T-helper 1 cell treated with Interleukin-12 subunit alpha and Interleukin-12 subunit beta and Interleukin-4 antibody, amounts not matched to agents 30 ng/mL and 1 ng/mL, for 36 hours (primary cell): ENCODE data around the gene MALT1. TPM values are rescaled to one million over a fixed set of nuclear protein-coding genes. Genes with fewer than 3 reads are reported as not detected.

ENCODE experiments used
- intact Hi-C: fragments of 100-400 bp; cut with micrococcal nuclease; formaldehyde crosslinking; loops from one replicate; pipeline ENCODE4 v1.15.1; 2024
- total RNA-seq: library from RNA; stranded (reverse); gene quantifications from 2 replicates; pipeline ENCODE4 v1.2.3, GENCODE V29; 2022

The MALT1 gene
- total RNA-seq, 1 donor from 2014 or later, result 49.8 TPM

DNA sequence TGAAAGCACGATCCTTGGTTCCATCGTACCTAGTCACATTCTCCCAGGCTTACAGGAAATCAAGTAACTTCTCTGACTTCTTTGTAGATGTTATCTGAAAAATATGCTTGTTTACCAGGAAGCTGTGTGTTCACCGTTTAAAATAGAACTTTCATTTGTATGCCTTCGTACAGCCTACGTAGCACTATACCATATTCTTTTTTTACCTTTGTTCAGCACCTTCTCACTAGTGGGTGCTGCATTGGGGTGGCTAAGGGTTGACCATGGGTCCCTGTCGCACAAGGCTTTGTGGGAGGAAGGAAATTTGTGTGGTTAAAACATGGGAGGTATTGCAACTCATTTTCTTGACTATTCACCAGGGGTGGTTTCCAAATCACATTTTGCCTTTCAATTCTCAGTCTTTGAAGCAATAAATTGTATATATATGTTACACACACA is 16.6 kb downstream of the MALT1 start:
- intact Hi-C loops, result loop anchor here (1.0 kb wide), 8 partner anchors 9 to 159 kb away; no protein-coding TSS in a partner anchor

DNA sequence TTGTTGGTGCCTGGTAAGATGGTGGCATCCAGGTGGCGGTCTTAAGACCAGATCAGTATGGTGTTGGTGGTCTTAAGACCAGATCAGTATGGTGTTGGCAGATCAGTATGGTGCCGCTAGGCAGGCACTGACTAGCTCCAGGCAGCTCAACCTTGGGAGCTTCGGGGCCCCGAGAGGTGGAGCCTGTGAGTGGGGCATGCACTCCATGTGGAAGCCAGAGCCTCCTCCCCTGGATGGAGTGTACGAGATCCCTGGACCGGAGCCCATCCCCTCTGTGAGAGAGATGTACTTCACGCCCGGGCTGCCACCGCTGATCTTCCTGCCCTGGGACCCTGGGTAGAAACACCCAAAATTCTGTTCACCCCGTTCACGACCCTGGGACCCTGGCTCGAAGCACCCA is 19.0 kb downstream of the MALT1 start:
- intact Hi-C loops, result loop anchor here (10.0 kb wide), 1 partner anchor 255 kb away; no protein-coding TSS in a partner anchor

DNA sequence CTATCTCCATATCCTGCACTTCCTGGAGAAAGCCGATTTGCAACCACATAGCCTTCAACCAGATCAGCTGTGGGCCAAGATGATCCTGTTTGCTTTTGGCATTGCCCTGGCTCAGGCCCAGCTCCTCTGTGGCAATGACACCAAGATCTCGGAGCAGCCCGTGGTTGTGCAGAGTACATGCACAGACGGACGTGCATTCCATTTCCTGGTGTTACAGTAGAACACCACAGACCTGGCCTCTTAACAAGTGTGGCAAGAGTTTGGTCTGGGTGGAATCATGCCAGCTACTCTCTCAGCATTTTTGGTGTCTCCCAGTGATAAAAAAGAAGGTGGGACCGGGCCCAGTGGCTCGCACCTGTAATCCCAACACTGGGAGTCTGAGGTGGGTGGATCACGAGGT is 20.0 kb downstream of the MALT1 start:
- intact Hi-C loops, result loop anchor here (10.0 kb wide), 1 partner anchor 256 kb away; no protein-coding TSS in a partner anchor

DNA sequence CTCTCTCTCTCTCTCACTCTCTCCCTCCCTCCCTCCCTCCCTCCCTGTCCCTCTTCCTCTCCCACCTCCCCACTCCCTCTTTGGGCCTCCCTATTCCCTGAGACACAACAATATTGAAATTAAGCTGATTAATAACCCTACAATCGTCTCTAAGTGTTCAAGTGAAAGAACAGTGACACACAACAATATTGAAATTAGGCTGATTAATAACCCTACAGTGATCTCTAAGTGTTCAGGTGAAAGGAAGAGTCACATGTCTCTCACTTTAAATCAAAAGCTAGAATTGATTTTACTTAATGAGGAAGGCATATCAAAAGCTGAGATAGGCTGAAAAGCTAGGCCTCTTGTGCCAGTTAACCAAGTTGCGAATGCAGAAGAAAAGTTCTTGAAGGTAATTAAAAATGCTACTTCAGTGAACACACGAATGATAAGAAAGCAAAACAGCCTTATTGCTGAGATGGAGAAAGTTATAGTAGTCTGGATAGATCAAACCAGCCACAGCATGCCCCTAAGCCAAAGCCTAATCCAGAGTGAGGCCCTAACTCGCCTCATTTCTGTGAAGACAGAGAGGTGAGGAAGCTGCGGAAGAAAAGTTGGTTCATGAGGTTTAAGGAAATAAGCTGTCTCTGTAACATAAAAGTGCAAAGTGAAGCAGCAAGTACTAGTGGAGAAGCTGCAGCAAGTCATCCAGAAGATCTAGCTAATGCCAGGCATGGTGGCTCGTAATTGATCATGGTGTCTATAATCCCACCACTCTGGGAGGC is 21.3 kb downstream of the MALT1 start:
- intact Hi-C loops, result loop anchor here (10.0 kb wide), 1 partner anchor 258 kb away; no protein-coding TSS in a partner anchor

DNA sequence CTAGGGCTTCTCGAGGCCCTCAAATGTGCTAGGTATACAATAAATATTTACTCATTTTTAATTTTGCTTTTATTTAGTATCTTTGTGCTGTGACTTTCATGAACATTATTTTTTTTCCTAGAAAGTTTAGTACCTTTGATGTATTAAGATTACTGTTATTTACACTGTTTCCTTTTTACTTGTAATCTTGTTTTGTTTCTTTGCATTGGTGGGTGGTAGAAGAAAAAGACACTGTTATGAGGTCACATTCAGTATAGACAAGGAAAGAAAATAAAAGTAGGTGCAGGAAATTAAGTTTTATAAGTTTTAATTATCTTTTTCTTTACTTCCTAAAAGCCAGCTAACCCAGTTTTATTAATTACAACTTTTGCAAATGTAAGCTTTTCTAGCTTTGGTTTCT is 23.0 kb downstream of the MALT1 start:
- intact Hi-C loops, result loop anchor here (10.0 kb wide), 1 partner anchor 259 kb away; no protein-coding TSS in a partner anchor

DNA sequence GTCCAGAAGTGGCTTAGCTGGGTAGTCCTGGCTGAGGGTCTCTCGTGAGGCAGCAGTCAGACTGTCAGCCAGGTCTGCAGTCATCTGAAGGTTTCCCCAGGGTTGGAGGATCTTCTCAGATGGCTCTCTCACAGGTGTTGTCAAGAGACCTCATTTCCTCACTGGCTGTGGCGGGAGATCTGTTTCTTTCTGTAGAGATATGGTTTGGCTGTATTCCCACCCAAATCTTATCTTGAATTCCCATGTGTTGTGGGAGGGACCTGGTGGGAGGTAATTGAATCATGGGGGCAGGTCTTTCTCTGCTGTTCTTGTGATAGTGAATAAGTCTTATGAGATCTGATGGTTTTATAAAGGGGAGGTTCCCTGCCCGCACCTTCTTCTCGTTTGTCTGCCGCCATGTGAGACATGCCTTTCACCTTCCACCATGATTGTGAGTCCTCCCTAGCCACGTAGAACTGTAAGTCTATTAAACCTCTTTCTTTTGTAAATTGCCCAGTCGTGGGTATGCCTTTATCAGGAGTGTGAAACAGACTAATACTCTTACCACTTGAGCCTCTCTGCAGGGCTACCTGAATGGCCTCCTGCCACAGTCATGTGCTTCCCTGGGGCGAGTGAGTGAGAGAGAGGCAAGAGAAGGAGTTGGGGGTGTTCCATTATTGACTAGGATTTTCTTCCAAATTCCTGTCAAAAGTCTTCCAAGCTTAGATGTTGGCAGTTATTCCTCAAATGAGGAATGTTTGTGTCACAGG is 23.6 kb downstream of the MALT1 start:
- intact Hi-C loops, result loop anchor here (5.0 to 10.0 kb wide), 2 partner anchors 67 to 260 kb away; no protein-coding TSS in a partner anchor

DNA sequence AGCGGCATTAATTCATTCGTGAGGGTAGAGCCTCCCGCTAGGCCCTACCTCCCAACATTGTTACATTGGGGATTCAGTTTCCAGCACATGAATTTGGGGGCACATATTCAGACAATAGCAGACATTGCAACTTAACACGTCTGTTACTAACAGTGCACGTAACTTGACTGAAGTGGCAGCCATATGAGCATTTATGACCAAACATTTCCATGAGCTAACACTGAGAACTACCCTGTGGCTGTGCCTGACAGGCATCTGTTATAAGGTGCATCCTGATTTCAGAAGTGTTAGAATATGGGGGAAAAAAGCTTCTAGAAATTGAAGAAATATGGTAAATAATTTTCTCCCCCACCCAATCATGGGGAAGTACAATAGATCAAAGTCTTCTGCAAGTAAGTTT is 24.5 kb downstream of the MALT1 start:
- intact Hi-C loops, result loop anchor here (2.0 to 10.0 kb wide), 3 partner anchors 67 to 261 kb away; no protein-coding TSS in a partner anchor

DNA sequence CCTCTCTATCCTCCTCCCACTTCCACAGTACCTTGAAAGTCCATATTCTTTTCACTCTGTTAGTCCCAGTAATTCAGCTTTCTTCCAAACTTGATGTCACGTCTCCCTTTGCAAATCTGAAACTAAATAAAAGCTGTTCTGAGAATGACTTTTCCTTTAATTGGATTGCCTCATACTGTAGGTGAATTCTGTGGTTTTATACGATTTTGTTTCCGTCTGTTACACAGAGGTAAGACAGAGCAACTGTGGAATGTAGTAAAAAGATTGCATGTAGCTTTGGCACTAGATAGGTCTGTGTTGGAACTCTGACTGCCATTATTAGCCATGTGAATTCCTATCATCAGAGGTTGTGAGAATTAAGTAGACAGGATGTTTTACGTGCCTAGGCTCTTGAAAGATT is 25.9 kb downstream of the MALT1 start:
- intact Hi-C loops, result loop anchor here (1.0 to 10.0 kb wide), 5 partner anchors 9 to 262 kb away; no protein-coding TSS in a partner anchor

DNA sequence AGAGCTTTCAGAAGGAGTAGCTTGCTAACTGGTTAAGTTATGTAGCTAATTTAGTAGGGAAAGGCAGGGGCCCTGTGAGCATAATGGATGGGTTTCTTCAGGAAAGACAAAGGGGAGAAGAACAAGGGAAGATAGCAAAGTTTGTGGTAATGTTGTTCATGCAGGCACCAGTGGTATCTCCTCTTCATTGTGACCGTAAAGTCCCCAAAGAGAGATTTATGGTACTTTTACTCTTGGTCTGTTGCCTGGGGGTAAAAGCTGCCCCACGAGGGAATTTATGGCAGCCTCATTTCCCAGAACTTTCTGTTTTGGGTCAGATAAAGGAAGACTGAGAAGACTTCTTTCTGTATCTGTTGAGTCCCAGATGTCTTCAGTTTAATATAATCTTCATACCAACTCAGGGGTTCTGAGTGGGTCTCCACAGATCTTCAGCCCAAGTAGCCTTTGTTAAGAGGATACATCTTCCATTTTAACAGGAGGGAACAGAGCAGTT is 27.5 kb downstream of the MALT1 start:
- intact Hi-C loops, result loop anchor here (5.0 to 10.0 kb wide), 2 partner anchors 64 to 264 kb away; no protein-coding TSS in a partner anchor

DNA sequence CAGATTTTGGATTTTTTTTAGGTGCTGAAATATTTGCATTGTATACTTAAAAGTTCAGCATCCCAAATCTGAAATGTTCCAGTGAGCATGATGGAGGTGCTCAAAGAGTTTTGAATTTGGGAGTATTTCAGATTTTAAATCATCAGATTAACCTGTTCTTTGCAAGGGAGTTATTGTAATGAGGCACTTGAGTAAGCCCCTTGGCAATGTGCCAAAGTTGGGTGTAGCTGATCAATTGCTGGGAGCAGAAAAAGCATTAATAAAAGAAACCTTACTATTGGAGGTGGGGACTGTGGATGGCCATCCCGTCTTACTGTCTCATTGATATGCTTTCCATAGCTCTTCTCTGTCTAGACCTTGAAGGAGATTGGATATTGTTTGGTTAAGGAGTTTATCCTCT is 28.3 kb downstream of the MALT1 start:
- intact Hi-C loops, result loop anchor here (5.0 to 10.0 kb wide), 2 partner anchors 63 to 265 kb away; no protein-coding TSS in a partner anchor

DNA sequence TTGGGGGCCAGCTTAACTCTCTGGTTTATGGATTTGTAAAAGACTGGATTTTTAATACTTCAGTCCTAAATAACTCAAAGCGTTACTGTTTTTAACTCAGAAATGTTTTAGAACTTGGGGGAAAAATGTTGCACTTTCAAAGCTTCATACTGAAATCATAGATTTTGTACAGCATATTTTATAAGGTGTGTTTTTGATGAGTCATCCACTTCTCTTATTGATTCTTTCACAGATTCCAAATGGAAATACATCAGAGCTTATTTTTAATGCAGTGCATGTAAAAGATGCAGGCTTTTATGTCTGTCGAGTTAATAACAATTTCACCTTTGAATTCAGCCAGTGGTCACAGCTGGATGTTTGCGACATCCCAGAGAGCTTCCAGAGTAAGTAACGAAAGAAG is 28.9 kb downstream of the MALT1 start:
- intact Hi-C loops, result no loop called here

DNA sequence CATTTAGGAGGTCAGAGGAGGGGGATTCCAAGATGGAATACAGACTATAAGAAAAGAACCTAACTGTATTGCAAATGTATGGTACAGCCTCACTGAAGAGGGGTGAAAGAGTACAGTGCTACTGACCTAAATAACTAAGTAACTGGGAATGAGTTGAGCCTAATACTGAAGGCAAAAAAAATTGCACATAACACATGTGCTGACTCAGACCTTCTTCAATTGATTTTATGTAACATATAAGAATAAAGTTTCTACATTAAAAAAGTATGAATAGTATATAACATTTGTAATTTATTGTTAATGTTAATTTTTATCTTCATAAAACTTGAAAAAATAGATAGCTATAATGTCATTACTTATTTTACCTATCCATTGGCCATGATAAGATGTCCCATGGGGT is 41.7 kb downstream of the MALT1 start:
- intact Hi-C loops, result no loop called here

DNA sequence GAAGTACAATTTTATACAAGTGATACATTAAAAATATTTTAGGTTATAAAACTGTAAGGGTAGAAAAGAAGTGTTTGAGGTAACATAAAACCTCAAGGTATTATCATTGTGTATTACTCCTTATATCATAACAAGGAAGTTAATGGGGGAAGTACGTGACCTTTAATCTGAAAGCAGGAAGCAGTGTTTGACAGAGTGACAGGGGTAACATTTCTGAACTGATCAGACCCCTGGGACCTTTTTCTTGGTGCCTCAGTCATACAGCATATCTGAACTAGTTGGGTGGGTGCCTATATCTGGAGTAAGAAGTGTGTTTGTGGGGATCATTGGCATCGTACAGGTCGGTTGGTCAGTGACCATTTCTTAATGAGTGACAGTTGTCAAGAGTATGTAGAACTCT is 43.0 kb downstream of the MALT1 start:
- intact Hi-C loops, result no loop called here

DNA sequence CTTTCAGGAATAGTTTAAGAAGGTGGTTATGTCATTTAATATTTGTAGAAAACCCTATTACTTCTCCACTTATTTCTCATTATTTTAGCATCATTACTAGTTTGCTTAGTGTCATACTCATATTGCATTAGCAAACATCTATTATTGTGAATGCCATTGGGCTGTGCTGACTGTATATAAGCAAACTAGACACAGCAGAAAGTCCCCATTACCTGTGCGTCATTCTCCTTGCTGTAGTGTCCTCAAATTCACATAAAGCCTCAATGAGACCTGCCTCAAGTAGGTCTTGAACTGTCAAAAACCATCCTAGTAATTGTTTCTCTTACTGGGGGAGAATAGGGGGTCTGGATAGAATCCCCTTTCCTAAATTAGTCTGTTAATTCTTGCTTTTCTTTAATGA is 43.6 kb downstream of the MALT1 start:
- intact Hi-C loops, result no loop called here

DNA sequence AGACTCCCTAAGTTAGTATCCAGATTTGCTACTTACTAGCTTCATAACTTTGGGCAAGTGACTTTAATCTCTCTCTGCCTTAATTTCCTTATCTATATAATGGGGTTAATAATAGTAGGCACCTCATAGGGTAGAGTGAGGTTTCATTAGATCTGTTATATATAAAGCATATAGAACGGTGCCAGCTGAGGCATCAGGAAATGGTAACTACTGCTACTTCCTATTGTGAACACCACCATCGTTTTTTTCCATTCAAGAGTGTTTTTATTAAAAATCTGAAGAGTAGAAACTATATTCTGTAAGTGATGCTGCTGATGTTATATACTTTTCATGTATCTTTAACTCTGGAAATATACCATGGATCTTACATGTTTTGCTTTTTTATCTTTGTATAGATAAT is 44.3 kb downstream of the MALT1 start:
- intact Hi-C loops, result no loop called here

DNA sequence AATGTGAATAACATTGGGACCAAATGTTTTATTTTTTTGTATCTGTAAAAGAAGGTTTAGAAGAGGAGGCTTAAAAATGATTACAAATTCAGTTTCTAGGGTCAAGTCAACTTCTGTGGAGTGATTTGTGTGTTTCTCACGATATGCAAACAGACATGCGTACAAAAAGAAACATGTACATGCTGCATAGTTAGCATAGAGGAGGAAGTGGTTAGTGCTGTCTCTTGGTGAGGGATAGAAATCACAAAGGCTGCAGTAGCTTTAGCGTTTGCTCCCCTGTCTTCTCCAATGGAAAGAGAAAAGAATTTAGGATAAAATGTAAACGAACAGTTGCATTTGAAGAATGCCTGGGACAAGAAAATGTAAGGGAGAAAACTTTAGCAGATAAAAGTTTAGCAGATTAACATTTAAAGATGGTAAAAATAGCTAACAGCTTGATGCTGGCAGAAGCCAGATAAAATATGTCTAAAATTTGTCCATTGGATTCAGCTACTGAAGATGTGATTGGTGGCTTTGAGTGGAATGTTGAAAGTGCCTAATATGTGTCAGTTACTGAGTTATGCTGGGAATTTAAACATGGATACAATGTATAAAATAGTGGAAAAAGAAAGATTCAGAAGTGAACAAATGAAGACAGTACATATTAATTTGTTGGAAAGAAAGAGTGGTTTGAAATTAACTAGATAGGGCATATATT is 44.9 kb downstream of the MALT1 start:
- intact Hi-C loops, result loop anchor here (1.0 to 2.0 kb wide), 6 partner anchors 19 to 187 kb away; partner anchors contain the start of gene MALT1

DNA sequence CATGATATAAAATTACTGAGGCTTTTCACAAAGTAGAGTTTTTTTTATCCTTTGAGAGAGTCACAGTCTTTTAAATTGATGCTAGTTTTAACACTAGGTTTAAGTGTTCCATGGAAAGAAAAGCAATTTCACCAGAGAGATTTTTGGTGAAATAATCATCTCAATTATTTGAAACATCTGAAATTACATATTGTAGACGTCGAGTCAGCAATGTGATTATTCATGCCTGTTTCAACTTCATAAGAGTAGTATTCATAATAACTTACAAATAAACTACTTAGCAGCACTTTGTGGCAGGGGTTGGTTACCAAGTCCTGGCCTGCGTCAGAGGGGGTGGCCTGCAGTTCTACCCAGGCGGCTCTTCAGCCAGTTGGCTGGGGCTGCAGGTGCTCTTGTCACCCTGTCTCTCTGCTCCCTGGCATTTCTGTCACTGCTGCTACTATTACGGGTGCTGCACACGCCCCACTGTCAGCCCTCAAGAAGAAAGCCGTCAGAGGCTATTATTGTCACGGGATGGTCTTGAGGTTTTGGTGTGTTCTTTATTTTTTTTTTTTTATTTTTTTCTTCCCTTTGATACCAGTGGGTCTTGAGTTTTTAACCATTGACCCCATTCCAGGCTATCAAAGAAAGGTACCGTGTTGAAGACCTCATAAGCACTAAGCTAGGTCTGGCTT is 50.4 kb downstream of the MALT1 start:
- intact Hi-C loops, result no loop called here

DNA sequence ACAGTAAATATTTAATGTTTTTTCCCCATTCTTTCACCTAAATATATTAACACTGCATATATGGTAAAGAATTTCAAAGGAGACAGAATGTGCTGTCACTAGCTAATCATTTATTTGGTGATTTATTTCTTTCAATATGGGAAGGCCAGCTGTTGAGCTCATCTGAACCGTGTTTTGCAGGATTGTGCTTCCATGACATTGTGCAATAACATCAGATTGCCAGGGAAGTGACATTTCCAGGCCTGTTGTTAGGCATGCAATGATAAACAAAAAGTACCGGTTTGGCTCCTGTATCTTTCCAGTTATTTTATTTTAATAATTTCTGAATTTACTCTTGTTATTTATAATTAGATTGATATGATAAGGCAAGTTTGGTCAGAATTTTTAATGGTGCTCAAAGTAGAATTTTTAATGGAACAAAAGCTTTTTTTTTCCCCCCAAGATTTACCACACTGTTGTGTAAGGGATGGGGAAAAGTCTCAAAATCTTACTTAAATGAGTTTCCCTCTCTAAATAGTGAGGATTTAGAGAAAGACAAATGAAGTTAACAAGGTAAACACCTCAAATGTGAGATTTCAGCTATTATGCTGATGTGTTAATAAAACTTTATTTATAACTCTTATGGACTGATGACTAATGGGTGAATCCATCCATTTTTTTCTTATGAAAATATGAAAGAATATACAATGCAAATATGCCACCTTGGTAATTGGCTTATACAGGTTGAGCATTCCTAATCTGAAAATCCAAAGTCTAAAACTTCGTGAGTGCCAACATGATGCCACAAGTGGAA is 52.7 kb downstream of the MALT1 start:
- intact Hi-C loops, result no loop called here

DNA sequence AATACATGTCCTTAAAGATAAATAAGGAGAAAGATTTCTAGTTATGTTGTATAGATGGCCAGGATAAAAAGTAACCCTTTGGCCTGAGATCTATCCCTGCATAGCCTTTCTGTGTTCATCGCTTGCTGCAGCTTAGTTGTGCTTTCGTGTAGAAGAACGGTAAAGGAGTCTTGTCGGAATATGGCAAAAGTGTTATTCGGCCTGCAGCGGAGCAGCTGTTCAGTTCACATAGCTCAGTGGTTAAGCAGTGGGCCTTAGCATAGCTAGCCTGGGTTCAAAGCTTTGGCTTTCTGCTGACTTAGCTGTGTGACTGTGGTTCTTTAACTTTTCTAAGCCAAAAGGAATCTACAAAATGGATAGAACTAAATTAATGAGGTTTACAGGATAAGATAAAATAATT is 55.4 kb downstream of the MALT1 start:
- intact Hi-C loops, result no loop called here
